ENCODE results near the gene CBARP. TPM values are rescaled to one million over a fixed set of nuclear protein-coding genes. Genes with fewer than 3 reads are reported as not detected.

CBARP gene
- total and polyA plus RNA-seq, 2 of the 13 experiments (the other 11 are each of a cell fraction or from before 2014, with no cell fraction given), result 1.2 to 1.4 TPM

DNA sequence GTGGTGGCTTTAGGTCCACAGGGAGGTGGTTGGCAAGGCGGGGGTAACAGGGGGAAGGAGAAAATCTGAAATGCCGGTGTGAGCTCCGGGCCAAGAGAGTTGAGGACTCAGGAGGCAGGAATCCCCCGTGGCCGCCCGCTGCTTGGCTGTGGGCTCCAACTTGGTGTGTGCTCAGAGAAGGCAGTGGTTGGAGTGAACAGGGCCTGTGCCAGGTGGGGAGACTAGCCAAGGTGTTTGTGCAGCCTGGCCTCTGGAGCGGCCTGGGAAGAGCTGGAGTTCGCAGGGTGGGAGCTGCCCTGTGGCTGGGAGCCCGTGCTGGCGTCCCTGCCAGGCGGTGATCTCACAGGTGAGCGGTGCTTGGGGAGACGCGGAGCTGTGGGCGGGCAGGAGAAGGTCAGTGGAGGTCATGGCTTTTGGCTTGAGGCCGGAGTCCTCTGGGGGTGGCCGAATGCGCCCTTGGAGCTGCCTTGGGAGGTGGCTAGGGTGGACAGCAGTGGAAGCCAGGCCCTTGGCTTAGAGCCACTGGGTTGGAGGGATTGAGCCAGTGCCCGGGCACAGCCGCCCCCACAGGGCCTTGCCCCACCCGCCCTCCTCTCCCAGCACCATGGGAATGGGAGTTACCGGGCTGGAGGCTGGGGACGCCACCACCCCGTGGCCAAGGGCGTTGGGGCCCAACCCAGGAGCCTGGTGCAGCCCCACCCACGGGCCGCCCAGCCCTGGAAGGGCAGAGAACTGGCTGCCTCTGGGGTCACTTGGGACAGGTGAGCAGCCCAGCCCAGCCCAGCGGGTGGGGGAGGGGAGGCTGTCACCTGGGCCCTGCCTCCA lies 24.2 kb upstream of the CBARP start (continued):
- TF ChIP-seq, protein P1, sequence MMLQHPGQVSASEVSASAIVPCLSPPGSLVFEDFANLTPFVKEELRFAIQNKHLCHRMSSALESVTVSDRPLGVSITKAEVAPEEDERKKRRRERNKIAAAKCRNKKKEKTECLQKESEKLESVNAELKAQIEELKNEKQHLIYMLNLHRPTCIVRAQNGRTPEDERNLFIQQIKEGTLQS (CRISPR knock-in tag; IDR thresholded peaks at IDR 0.05), result peak; percentile 35; the same call in 1 of the 2 replicates
- TF ChIP-seq ZNF563 (CRISPR knock-in tag; IDR thresholded peaks at IDR 0.05) (0 out of 2 replicates have a peak, but pooled peaks have one; percentile 27), KMT2A (CRISPR knock-in tag; IDR thresholded peaks at IDR 0.05) (peak; percentile 36; the same call in 1 of the 2 replicates), MYC (CRISPR knock-in tag; IDR thresholded peaks at IDR 0.05; ENCODE audit: borderline replicate concordance) (peak; percentile 28; the same call in 1 of the 2 replicates), ZNF296 (CRISPR knock-in tag; conservative IDR thresholded peaks at IDR 0.05) (peak; percentile 66; the same call in 1 of the 2 replicates), NPAS2 (CRISPR knock-in tag; IDR thresholded peaks at IDR 0.05; ENCODE audit: borderline replicate concordance) (peak; percentile 13; the same call in 1 of the 2 replicates), TEAD3 (CRISPR knock-in tag; optimal IDR thresholded peaks at IDR 0.05; ENCODE audit: borderline replicate concordance) (peak; percentile 40), SATB2 (CRISPR knock-in tag; IDR thresholded peaks at IDR 0.05) (no peak), SP1 (IDR thresholded peaks at IDR 0.05) (no peak), SP1 (CRISPR knock-in tag; IDR thresholded peaks at IDR 0.05) (peak; percentile 11; the same call in 1 of the 2 replicates), MXI1 (IDR thresholded peaks at IDR 0.05; ENCODE audit: borderline replicate concordance, low read depth, low read length) (peak; percentile 31; the same call in 1 of the 3 replicates), AKAP8 (CRISPR knock-in tag; IDR thresholded peaks at IDR 0.05) (0 out of 2 replicates have a peak, but pooled peaks have one; percentile 24), AGO1 (IDR thresholded peaks at IDR 0.05; ENCODE audit: low read depth, low read length, poor library complexity, severe bottlenecking) (peak; percentile 12), ZFY (CRISPR knock-in tag; IDR thresholded peaks at IDR 0.05) (peak; percentile 14; the same call in 1 of the 2 replicates), ZBTB21 (CRISPR knock-in tag; IDR thresholded peaks at IDR 0.05) (0 out of 2 replicates have a peak, but pooled peaks have one; percentile 16), ISL2 (CRISPR knock-in tag; IDR thresholded peaks at IDR 0.05) (peak; percentile 9; the same call in 1 of the 2 replicates)
- TF ChIP-seq, protein P2, sequence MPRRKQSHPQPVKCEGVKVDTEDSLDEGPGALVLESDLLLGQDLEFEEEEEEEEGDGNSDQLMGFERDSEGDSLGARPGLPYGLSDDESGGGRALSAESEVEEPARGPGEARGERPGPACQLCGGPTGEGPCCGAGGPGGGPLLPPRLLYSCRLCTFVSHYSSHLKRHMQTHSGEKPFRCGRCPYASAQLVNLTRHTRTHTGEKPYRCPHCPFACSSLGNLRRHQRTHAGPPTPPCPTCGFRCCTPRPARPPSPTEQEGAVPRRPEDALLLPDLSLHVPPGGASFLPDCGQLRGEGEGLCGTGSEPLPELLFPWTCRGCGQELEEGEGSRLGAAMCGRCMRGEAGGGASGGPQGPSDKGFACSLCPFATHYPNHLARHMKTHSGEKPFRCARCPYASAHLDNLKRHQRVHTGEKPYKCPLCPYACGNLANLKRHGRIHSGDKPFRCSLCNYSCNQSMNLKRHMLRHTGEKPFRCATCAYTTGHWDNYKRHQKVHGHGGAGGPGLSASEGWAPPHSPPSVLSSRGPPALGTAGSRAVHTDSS (CRISPR knock-in tag; conservative IDR thresholded peaks at IDR 0.05), result no peak
- TF ChIP-seq, protein P3, sequence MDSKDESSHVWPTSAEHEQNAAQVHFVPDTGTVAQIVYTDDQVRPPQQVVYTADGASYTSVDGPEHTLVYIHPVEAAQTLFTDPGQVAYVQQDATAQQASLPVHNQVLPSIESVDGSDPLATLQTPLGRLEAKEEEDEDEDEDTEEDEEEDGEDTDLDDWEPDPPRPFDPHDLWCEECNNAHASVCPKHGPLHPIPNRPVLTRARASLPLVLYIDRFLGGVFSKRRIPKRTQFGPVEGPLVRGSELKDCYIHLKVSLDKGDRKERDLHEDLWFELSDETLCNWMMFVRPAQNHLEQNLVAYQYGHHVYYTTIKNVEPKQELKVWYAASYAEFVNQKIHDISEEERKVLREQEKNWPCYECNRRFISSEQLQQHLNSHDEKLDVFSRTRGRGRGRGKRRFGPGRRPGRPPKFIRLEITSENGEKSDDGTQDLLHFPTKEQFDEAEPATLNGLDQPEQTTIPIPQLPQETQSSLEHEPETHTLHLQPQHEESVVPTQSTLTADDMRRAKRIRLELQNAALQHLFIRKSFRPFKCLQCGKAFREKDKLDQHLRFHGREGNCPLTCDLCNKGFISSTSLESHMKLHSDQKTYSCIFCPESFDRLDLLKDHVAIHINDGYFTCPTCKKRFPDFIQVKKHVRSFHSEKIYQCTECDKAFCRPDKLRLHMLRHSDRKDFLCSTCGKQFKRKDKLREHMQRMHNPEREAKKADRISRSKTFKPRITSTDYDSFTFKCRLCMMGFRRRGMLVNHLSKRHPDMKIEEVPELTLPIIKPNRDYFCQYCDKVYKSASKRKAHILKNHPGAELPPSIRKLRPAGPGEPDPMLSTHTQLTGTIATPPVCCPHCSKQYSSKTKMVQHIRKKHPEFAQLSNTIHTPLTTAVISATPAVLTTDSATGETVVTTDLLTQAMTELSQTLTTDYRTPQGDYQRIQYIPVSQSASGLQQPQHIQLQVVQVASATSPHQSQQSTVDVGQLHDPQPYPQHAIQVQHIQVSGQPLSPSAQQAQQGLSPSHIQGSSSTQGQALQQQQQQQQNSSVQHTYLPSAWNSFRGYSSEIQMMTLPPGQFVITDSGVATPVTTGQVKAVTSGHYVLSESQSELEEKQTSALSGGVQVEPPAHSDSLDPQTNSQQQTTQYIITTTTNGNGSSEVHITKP (CRISPR knock-in tag; IDR thresholded peaks at IDR 0.05; ENCODE audit: low read depth), result 0 out of 2 replicates have a peak, but pooled peaks have one; percentile 14
- TF ChIP-seq, protein P4, sequence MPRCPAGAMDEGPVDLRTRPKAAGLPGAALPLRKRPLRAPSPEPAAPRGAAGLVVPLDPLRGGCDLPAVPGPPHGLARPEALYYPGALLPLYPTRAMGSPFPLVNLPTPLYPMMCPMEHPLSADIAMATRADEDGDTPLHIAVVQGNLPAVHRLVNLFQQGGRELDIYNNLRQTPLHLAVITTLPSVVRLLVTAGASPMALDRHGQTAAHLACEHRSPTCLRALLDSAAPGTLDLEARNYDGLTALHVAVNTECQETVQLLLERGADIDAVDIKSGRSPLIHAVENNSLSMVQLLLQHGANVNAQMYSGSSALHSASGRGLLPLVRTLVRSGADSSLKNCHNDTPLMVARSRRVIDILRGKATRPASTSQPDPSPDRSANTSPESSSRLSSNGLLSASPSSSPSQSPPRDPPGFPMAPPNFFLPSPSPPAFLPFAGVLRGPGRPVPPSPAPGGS (CRISPR knock-in tag; IDR thresholded peaks at IDR 0.05), result 0 out of 2 replicates have a peak, but pooled peaks have one; percentile 35
